PC-9 (cell line): ENCODE measurements around the gene COL5A1. TPM values are rescaled to one million over a fixed set of nuclear protein-coding genes. Genes with fewer than 3 reads are reported as not detected.

Experiments used
- BruUV-seq: library from RNA; stranded (reverse); fragments of 400-500 nt; replicated peaks from 2 replicates; lab custom pipeline; 2021; lab: Mats Ljungman, UMichigan
- CTCF ChIA-PET: fragments of 300-600 bp; sonication (Branson Sonifier 250); formaldehyde crosslinking; loops from one replicate; lab custom pipeline; 2022; ENCODE audit warnings: antibody characterized with exemption; lab: Charles Lee
- POLR2A ChIA-PET: fragments of 300-600 bp; sonication (Branson Sonifier 250); formaldehyde crosslinking; loops from one replicate; lab custom pipeline; 2022; ENCODE audit warnings: antibody characterized with exemption; ENCODE audit not compliant: unreplicated experiment; lab: Charles Lee
- DNase-seq, 2 experiments: peaks; one replicate each; pipeline versions ENCODE4 v3.0.0 to v3.0.0-alpha.2; 2015 to 2022; ENCODE audit warnings: mixed read lengths in 1 of 2
- H2AFZ ChIP-seq: fragments of 200-600 bp; sonication (generic); 2 replicates; pipeline ENCODE4 v1.8.1; 2017; ENCODE audit warnings: antibody characterized with exemption
- H3F3A ChIP-seq: fragments of 200-600 bp; sonication (generic); 2 replicates; pipeline ENCODE4 v1.8.1; 2017; ENCODE audit warnings: antibody characterized with exemption, mild to moderate bottlenecking, low read depth; ENCODE audit not compliant: insufficient read depth
- H3K27ac ChIP-seq: fragments of 200-600 bp; sonication (generic); 2 replicates; pipeline ENCODE4 v1.6.1; 2016; ENCODE audit warnings: mixed run types
- H3K27me3 ChIP-seq: fragments of 200-600 bp; sonication (generic); 2 replicates; pipeline ENCODE4 v1.6.1; 2016; ENCODE audit warnings: low read depth, mixed run types; ENCODE audit not compliant: insufficient read depth
- H3K36me3 ChIP-seq: fragments of 200-600 bp; sonication (generic); 2 replicates; pipeline ENCODE4 v1.6.1; 2016; ENCODE audit warnings: low read depth, mixed run types
- H3K4me1 ChIP-seq: fragments of 200-600 bp; sonication (generic); replicated peaks from 2 replicates; pipeline ENCODE4 v1.6.1; 2016; ENCODE audit warnings: mixed run types; ENCODE audit not compliant: insufficient read depth
- H3K4me2 ChIP-seq: fragments of 200-600 bp; sonication (generic); 2 replicates; pipeline ENCODE4 v1.6.1; 2017; ENCODE audit warnings: mixed run types
- H3K4me3 ChIP-seq: fragments of 200-600 bp; sonication (generic); 2 replicates; pipeline ENCODE4 v1.6.1; 2016; ENCODE audit warnings: mixed run types
- H3K79me2 ChIP-seq: fragments of 200-600 bp; sonication (generic); 2 replicates; pipeline ENCODE4 v1.6.1; 2017; ENCODE audit warnings: low read depth, mixed run types
- H3K9me2 ChIP-seq: fragments of 200-600 bp; sonication (generic); 2 replicates; pipeline ENCODE4 v1.8.1; 2017; ENCODE audit warnings: mild to moderate bottlenecking; ENCODE audit not compliant: insufficient read depth
- H3K9me3 ChIP-seq: fragments of 200-600 bp; sonication (generic); 2 replicates; pipeline ENCODE4 v1.8.1; 2016; ENCODE audit warnings: low read depth; ENCODE audit not compliant: insufficient read depth
- H4K20me1 ChIP-seq: fragments of 200-600 bp; sonication (generic); 2 replicates; pipeline ENCODE4 v1.8.1; 2017; ENCODE audit not compliant: insufficient read depth
- EZH2 ChIP-seq: fragments of 200-600 bp; sonication (generic); IDR thresholded peaks from 2 replicates; pipeline ENCODE4 v1.8.0; 2017; ENCODE audit warnings: antibody characterized with exemption, low read depth
- intact Hi-C: fragments of 100-400 bp; cut with micrococcal nuclease; formaldehyde crosslinking; loops from one replicate; pipeline ENCODE4 v1.10.0; 2022; ENCODE audit not compliant: unreplicated experiment
- total RNA-seq: library from RNA; stranded (reverse); gene quantifications from 2 replicates; pipeline ENCODE4 v1.2.3, GENCODE V29; 2021
- TF ChIP-seq, protein P1 (sequence below): fragments of 200-600 bp; sonication (generic); conservative IDR thresholded peaks from 2 replicates; pipeline ENCODE4 v1.6.1; 2017; ENCODE audit warnings: mixed run types, antibody characterized with exemption, mild to moderate bottlenecking, moderate library complexity

Gene COL5A1
- total RNA-seq, 1 experiment from 2014 or later: 15.2 TPM

DNA sequence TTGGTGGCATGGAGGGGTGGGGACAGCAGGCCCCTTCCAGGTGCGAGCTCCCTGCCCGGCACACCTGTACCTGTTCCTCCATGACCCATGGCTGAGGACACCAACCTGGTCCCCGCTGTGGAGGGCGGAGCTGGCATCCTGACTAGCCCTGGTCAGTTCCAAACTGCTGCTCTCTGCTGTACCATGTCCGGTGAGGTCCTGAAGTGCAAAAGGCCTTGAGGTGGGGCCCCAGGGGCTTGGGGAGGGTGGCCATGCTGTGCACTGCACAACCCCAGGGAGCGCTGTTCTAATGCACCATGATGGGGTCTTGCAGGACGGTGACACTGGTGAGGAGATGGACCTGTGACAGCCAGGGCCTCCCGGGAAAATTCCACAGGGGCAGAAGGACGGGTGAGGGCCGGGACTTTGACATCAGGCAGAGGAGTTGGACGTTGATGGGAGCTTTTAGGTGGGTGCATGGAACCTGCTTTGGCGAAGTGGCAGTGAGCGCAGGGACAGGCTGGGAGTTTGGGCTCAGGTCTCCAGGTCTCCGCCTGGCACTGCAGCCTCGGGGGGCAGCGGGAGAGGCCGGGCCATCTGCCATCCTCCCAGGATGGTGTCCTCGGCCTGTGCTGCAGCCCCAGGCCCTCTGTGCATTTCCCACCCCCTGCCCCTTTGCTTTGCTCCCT, 38.9 kb downstream of the COL5A1 start:
- H3F3A ChIP-seq: no peaks in the 10 kb centered on the region
- H3K9me2 ChIP-seq: no peaks in the 10 kb centered on the region
- H4K20me1 ChIP-seq: no peaks in the 10 kb centered on the region
- no peaks in the 10 kb centered on the region for H3K9me3 ChIP-seq
- H3K4me2 ChIP-seq: no peak overlapping the region
- H3K36me3 ChIP-seq: no peaks in the 10 kb centered on the region
- POLR2A ChIA-PET: no interaction called here
- intact Hi-C loops: no loop called here
- no peaks in the 10 kb centered on the region for H3K79me2 ChIP-seq
- H3K27ac ChIP-seq: no peak overlapping the region
- no peaks in the 10 kb centered on the region for H3K4me1 ChIP-seq
- TF ChIP-seq, protein P1, sequence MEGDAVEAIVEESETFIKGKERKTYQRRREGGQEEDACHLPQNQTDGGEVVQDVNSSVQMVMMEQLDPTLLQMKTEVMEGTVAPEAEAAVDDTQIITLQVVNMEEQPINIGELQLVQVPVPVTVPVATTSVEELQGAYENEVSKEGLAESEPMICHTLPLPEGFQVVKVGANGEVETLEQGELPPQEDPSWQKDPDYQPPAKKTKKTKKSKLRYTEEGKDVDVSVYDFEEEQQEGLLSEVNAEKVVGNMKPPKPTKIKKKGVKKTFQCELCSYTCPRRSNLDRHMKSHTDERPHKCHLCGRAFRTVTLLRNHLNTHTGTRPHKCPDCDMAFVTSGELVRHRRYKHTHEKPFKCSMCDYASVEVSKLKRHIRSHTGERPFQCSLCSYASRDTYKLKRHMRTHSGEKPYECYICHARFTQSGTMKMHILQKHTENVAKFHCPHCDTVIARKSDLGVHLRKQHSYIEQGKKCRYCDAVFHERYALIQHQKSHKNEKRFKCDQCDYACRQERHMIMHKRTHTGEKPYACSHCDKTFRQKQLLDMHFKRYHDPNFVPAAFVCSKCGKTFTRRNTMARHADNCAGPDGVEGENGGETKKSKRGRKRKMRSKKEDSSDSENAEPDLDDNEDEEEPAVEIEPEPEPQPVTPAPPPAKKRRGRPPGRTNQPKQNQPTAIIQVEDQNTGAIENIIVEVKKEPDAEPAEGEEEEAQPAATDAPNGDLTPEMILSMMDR: no peak
- no peak for TF ChIP-seq EZH2
- no TSS peak for BruUV-seq
- DNase-seq: no peak
- H2AFZ ChIP-seq: no peak overlapping the region
- H3K4me3 ChIP-seq: no peak overlapping the region
- CTCF ChIA-PET: interaction anchor here (0.6 kb wide), 1 partner anchor 107 kb away, joined by 3 read pairs; no protein-coding TSS in a partner anchor
- H3K27me3 ChIP-seq: peaks cover 66% of the 10 kb centered on the region

DNA sequence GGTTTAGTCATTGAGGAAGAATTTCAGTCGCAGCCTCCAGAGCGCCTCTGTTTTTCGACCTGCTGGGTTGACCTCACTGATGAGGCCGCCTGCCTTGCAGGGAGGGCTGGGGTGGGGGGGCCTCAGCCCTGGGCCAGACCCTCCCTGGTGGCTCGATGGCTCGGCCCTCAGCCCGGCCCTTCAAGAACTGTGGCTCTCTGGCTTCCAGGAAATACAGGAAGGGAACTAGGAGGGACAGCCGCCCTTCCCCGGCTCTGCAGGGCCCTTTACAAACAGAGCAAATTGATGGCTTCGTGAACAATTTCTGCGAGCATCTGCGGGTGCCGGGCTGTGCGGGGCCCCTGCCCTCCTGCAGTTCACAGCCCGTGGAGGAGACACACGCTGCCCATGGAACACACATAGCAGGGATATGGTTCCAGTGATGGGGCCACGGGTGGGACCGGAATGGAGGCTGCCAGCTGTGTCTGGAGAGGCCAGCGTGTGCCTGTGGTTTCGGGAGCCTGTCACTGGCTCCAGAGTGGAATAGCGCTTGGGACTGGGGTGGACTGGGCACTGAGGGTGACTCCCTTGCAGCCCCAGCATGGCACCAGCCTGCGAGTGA, 39.6 kb downstream of the COL5A1 start:
- Histone ChIP-seq H3K27me3 (peaks cover 59% of the 10 kb centered on the region), H3K79me2 (no peaks in the 10 kb centered on the region), H3F3A (no peaks in the 10 kb centered on the region), H3K4me1 (no peaks in the 10 kb centered on the region), H3K36me3 (no peaks in the 10 kb centered on the region), H3K4me3 (no peak overlapping the region), H3K4me2 (no peak overlapping the region), H4K20me1 (no peaks in the 10 kb centered on the region), H3K27ac (no peak overlapping the region), H3K9me3 (no peaks in the 10 kb centered on the region), H2AFZ (no peak overlapping the region), H3K9me2 (no peaks in the 10 kb centered on the region)
- no peak for DNase-seq
- no peak for TF ChIP-seq EZH2
- TF ChIP-seq, protein P1: no peak
- intact Hi-C loops: no loop called here
- no TSS peak for BruUV-seq
- ChIA-PET POLR2A (no interaction called here), CTCF (no interaction called here)

DNA sequence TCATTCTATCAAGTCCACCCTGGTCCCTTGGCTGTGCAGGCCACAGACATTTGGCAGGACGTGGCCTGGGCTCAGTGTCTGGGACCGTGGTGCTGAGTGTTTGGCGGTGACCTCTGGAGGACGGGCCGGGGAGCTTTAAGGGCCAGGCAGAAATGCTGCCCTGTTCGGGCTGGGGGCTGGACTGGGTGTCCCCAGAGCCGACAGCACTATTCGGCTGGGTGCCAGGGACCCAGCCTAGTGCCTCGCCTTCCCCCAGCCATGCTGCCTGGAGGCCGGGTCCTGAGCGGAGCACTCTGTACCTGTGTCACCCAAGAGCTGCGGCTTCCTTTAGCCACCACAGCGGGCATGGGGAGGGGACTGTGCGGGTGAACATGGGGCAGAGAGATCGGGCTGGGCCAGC, 40.4 kb downstream of the COL5A1 start:
- peaks cover 54% of the 10 kb centered on the region for H3K27me3 ChIP-seq
- BruUV-seq: no TSS peak
- no peaks in the 10 kb centered on the region for H3K9me2 ChIP-seq
- no peaks in the 10 kb centered on the region for H3K4me1 ChIP-seq
- no peaks in the 10 kb centered on the region for H3K9me3 ChIP-seq
- no peak overlapping the region for H2AFZ ChIP-seq
- H3K4me3 ChIP-seq: no peak overlapping the region
- no peak for TF ChIP-seq EZH2
- TF ChIP-seq, protein P1: no peak
- no peaks in the 10 kb centered on the region for H3K36me3 ChIP-seq
- H3K4me2 ChIP-seq: no peak overlapping the region
- ChIA-PET POLR2A (no interaction called here), CTCF (no interaction called here)
- intact Hi-C loops: no loop called here
- H3F3A ChIP-seq: no peaks in the 10 kb centered on the region
- H4K20me1 ChIP-seq: no peaks in the 10 kb centered on the region
- H3K79me2 ChIP-seq: no peaks in the 10 kb centered on the region
- H3K27ac ChIP-seq: no peak overlapping the region
- no peak for DNase-seq
